Transverse colon (tissue), 4 donors: ENCODE measurements around the gene RPGRIP1L.

ENCODE experiments used
- POLR2A ChIP-seq: fragments of 450-650 bp; IDR thresholded peaks from one replicate; pipeline ENCODE4 v1.6.1; 2016; ENCODE audit warnings: antibody characterized with exemption, mild to moderate bottlenecking, moderate library complexity
- POLR2AphosphoS5 ChIP-seq, 3 donors: sonication (generic); formaldehyde crosslinking; IDR thresholded peaks; one replicate each; pipeline ENCODE4 v1.6.1; 2016; ENCODE audit warnings: antibody characterized with exemption in 3 of 3
- TF ChIP-seq, protein P1 (sequence below), 5 experiments: fragments of 200-600 bp in 3 of 5; fragments of 450-650 bp in 2 of 5; sonication (generic) in 3 of 5; IDR thresholded peaks; 1 replicate in 2 of 5; 2 replicates in 3 of 5; pipeline ENCODE4 v1.5.1; 2016 to 2017; ENCODE audit warnings: antibody characterized with exemption in 5 of 5, inconsistent platforms in 3 of 5, mild to moderate bottlenecking in 2 of 5, moderate library complexity in 1 of 5

DNA sequence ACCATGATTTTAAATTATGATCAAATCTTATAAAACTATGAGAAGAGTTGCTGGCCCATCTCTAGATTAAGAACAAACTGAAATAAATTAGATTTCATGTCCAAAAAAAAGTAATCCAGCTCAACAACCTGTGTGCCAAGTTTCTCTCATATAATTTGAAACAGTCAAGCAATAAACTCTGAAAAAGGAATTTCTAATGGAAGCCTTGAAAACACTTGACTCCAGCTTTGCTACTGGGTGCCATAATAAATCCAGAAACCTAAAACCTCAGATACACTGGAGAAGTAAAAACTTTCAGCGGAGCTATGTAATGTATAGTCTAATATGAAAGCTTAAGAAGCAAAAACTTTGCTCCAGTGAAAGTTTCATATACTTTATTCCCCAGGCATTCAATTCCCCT, 25.5 kb downstream of the RPGRIP1L start:
- TF ChIP-seq, protein P1, sequence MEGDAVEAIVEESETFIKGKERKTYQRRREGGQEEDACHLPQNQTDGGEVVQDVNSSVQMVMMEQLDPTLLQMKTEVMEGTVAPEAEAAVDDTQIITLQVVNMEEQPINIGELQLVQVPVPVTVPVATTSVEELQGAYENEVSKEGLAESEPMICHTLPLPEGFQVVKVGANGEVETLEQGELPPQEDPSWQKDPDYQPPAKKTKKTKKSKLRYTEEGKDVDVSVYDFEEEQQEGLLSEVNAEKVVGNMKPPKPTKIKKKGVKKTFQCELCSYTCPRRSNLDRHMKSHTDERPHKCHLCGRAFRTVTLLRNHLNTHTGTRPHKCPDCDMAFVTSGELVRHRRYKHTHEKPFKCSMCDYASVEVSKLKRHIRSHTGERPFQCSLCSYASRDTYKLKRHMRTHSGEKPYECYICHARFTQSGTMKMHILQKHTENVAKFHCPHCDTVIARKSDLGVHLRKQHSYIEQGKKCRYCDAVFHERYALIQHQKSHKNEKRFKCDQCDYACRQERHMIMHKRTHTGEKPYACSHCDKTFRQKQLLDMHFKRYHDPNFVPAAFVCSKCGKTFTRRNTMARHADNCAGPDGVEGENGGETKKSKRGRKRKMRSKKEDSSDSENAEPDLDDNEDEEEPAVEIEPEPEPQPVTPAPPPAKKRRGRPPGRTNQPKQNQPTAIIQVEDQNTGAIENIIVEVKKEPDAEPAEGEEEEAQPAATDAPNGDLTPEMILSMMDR (IDR thresholded peaks at IDR 0.05), result no peak
- no peak for TF ChIP-seq POLR2A
- no peak for TF ChIP-seq POLR2AphosphoS5 (IDR thresholded peaks at IDR 0.05)
